GM12892 (cell line): Measurements from ENCODE around the gene TBXAS1.

ENCODE experiments used
- POLR2A ChIP-seq: IDR thresholded peaks from 2 replicates; pipeline ENCODE4 v1.6.1; 2011; ENCODE audit warnings: low read depth, low read length, control low read depth
- POLR2AphosphoS5 ChIP-seq: IDR thresholded peaks from 2 replicates; pipeline ENCODE4 v1.6.1; 2011; ENCODE audit warnings: low read depth, low read length, control low read depth
- TAF1 ChIP-seq: IDR thresholded peaks from 2 replicates; pipeline ENCODE4 v1.6.1; 2011; ENCODE audit warnings: low read depth, mild to moderate bottlenecking, control low read depth, low read length, borderline replicate concordance

GRCh38 chr7:139950881-139951525 is 121.9 kb downstream of the TBXAS1 start:
- TF ChIP-seq POLR2AphosphoS5 (no peak), POLR2A (no peak), TAF1 (no peak)
